H9 (cell line): Measurements from ENCODE around the gene LRSAM1. TPM values are rescaled to one million over a fixed set of nuclear protein-coding genes. Genes with fewer than 3 reads are reported as not detected.
A peak's percentile ranks its signal among the peaks of the same experiment; 100 is the strongest.

Experiments
- DNase-seq: peaks from one replicate; pipeline ENCODE4 v3.0.0-alpha.2; 2017
- H2AFZ ChIP-seq: one replicate; pipeline ENCODE4 v1.6.1; 2013; ENCODE audit warnings: mild to moderate bottlenecking, low read length, control low read depth, moderate library complexity
- H2AK5ac ChIP-seq: 2 replicates; pipeline ENCODE4 v1.6.1; 2013; ENCODE audit warnings: low read length, control low read depth, mixed read lengths; ENCODE audit not compliant: insufficient read length
- H2BK120ac ChIP-seq: one replicate; pipeline ENCODE4 v1.6.1; 2013; ENCODE audit warnings: low read depth, mild to moderate bottlenecking, low read length, control low read depth, inconsistent platforms; ENCODE audit not compliant: poor library complexity, severe bottlenecking
- H2BK12ac ChIP-seq: 2 replicates; pipeline ENCODE4 v1.6.1; 2013; ENCODE audit warnings: low read length, control low read depth, mixed read lengths, low read depth; ENCODE audit not compliant: insufficient read length
- H2BK15ac ChIP-seq: 2 replicates; pipeline ENCODE4 v1.6.1; 2013; ENCODE audit warnings: low read depth, low read length, control low read depth
- H2BK20ac ChIP-seq: one replicate; pipeline ENCODE4 v1.6.1; 2013; ENCODE audit warnings: low read depth, mild to moderate bottlenecking, low read length, control low read depth, inconsistent platforms; ENCODE audit not compliant: poor library complexity, severe bottlenecking
- H2BK5ac ChIP-seq: 2 replicates; pipeline ENCODE4 v1.6.1; 2013; ENCODE audit warnings: low read length, control low read depth, mixed read lengths; ENCODE audit not compliant: insufficient read length
- H3K14ac ChIP-seq: 2 replicates; pipeline ENCODE4 v1.6.1; 2013; ENCODE audit warnings: low read length, control low read depth; ENCODE audit not compliant: insufficient read depth
- H3K18ac ChIP-seq: 2 replicates; pipeline ENCODE4 v1.6.1; 2013; ENCODE audit warnings: low read depth, mild to moderate bottlenecking, mixed read lengths, low read length, control low read depth; ENCODE audit not compliant: insufficient read length
- H3K23ac ChIP-seq: 2 replicates; pipeline ENCODE4 v1.6.1; 2013; ENCODE audit warnings: low read length, control low read depth, mixed read lengths, low read depth; ENCODE audit not compliant: insufficient read length
- H3K23me2 ChIP-seq: 2 replicates; pipeline ENCODE4 v1.6.1; 2013; ENCODE audit warnings: low read depth, mild to moderate bottlenecking, mixed read lengths, low read length, control low read depth; ENCODE audit not compliant: insufficient read length, poor library complexity, severe bottlenecking
- H3K27ac ChIP-seq: 2 replicates; pipeline ENCODE4 v1.5.1; 2013; ENCODE audit warnings: low read length, control low read depth, mixed read lengths, low read depth; ENCODE audit not compliant: insufficient read length
- H3K27me3 ChIP-seq: 2 replicates; pipeline ENCODE4 v1.6.1; 2013; ENCODE audit warnings: low read length, control low read depth, inconsistent platforms; ENCODE audit not compliant: insufficient read depth
- H3K4ac ChIP-seq: 2 replicates; pipeline ENCODE4 v1.6.1; 2013; ENCODE audit warnings: low read depth, mild to moderate bottlenecking, control low read depth, inconsistent platforms, low read length, moderate library complexity
- H3K4me1 ChIP-seq: 2 replicates; pipeline ENCODE4 v1.6.1; 2013; ENCODE audit warnings: low read length, control low read depth, inconsistent platforms; ENCODE audit not compliant: insufficient read depth
- H3K4me2 ChIP-seq: 2 replicates; pipeline ENCODE4 v1.6.1; 2013; ENCODE audit warnings: low read length, control low read depth, mixed read lengths; ENCODE audit not compliant: insufficient read length, insufficient read depth
- H3K56ac ChIP-seq: 2 replicates; pipeline ENCODE4 v1.6.1; 2013; ENCODE audit warnings: low read depth, mild to moderate bottlenecking, mixed read lengths, low read length, control low read depth; ENCODE audit not compliant: insufficient read length
- H3K79me1 ChIP-seq: 2 replicates; pipeline ENCODE4 v1.6.1; 2013; ENCODE audit warnings: low read depth, mild to moderate bottlenecking, moderate library complexity, low read length, control low read depth, inconsistent platforms; ENCODE audit not compliant: insufficient read depth, poor library complexity, severe bottlenecking
- H3K79me2 ChIP-seq: 2 replicates; pipeline ENCODE4 v1.6.1; 2013; ENCODE audit warnings: low read length, control low read depth, inconsistent platforms; ENCODE audit not compliant: insufficient read depth
- H3K9ac ChIP-seq: 2 replicates; pipeline ENCODE4 v1.6.1; 2013; ENCODE audit warnings: low read length, control low read depth, mixed read lengths; ENCODE audit not compliant: insufficient read length; ENCODE audit errors: extremely low read depth
- H3K9me3 ChIP-seq: one replicate; pipeline ENCODE4 v1.6.1; 2013; ENCODE audit warnings: low read depth, low read length, inconsistent platforms; ENCODE audit not compliant: control insufficient read depth
- H3T11ph ChIP-seq: one replicate; pipeline ENCODE4 v1.6.1; 2013; ENCODE audit warnings: mild to moderate bottlenecking, low read length, control low read depth, inconsistent platforms
- H4K20me1 ChIP-seq: one replicate; pipeline ENCODE4 v1.6.1; 2013; ENCODE audit not compliant: control insufficient read depth, insufficient read length, insufficient read depth
- H4K5ac ChIP-seq: 2 replicates; pipeline ENCODE4 v1.6.1; 2013; ENCODE audit warnings: low read depth, mild to moderate bottlenecking, mixed read lengths, low read length, control low read depth; ENCODE audit not compliant: insufficient read length
- H4K8ac ChIP-seq: replicated peaks from 2 replicates; pipeline ENCODE4 v1.6.1; 2013; ENCODE audit warnings: low read length, control low read depth, mixed read lengths, low read depth; ENCODE audit not compliant: insufficient read length
- H4K91ac ChIP-seq: 2 replicates; pipeline ENCODE4 v1.6.1; 2013; ENCODE audit warnings: low read depth, mild to moderate bottlenecking, moderate library complexity, mixed read lengths, low read length, control low read depth; ENCODE audit not compliant: insufficient read length
- H3K27ac Mint-ChIP-seq, 3 experiments: 2 replicates in 2 of 3; 3 replicates in 1 of 3; pipeline ENCODE4 v1.8.0; 2020 to 2021; ENCODE audit warnings: mixed read lengths in 3 of 3, mild to moderate bottlenecking in 1 of 3, moderate library complexity in 1 of 3
- H3K27me3 Mint-ChIP-seq: 2 replicates; pipeline ENCODE4 v1.8.0; 2021; ENCODE audit warnings: low read depth, mild to moderate bottlenecking, moderate library complexity, mixed read lengths
- H3K36me3 Mint-ChIP-seq, 3 experiments: 2 replicates in 2 of 3; 3 replicates in 1 of 3; pipeline ENCODE4 v1.8.0; 2020 to 2021; ENCODE audit warnings: low read depth in 3 of 3, mixed read lengths in 3 of 3; ENCODE audit not compliant: insufficient read depth in 1 of 3
- H3K4me1 Mint-ChIP-seq, 2 experiments: 2 replicates each; pipeline ENCODE4 v1.8.0; 2020; ENCODE audit warnings: mixed read lengths in 2 of 2
- H3K4me3 Mint-ChIP-seq, 2 experiments: 2 replicates in 1 of 2; 3 replicates in 1 of 2; pipeline ENCODE4 v1.8.0; 2020 to 2021; ENCODE audit warnings: mild to moderate bottlenecking in 2 of 2, mixed read lengths in 2 of 2, moderate library complexity in 1 of 2
- H3K9me3 Mint-ChIP-seq, 2 experiments: 2 replicates in 1 of 2; 3 replicates in 1 of 2; pipeline ENCODE4 v1.8.0; 2020; ENCODE audit warnings: mild to moderate bottlenecking in 2 of 2, mixed read lengths in 2 of 2, moderate library complexity in 1 of 2
- CTCF ChIP-seq: fragments of 200-600 bp; sonication (generic); conservative IDR thresholded peaks from 3 replicates; pipeline ENCODE4 v1.8.0; 2021; ENCODE audit warnings: antibody characterized with exemption, mild to moderate bottlenecking
- WGBS: extraction: QIAGEN DNeasy Blood & Tissue Kit; methylation state at CpG from one replicate; pipeline ENCODE4 v1.1.7; 2013; ENCODE audit warnings: missing lambda C conversion rate, low lambda C conversion rate, mixed read lengths; ENCODE audit not compliant: insufficient read length; ENCODE audit errors: extremely low coverage; 5-methylcytosine and 5-hydroxymethylcytosine counted together
- total RNA-seq: library from RNA; stranded (reverse); gene quantifications from 2 replicates; pipeline ENCODE4 v1.2.1, GENCODE V29; 2021

LRSAM1 gene
- total RNA-seq, 1 experiment from 2014 or later = 16.2 TPM

GRCh38 chr9:127535834-127536233 is 84.5 kb downstream of the LRSAM1 start:
- no peak overlapping the region for H2BK20ac ChIP-seq
- Mint-ChIP-seq H3K36me3 (peaks cover 0 to 4% (median 0%) of the 10 kb centered on the region in 3 experiments; a peak in 3 of 7 replicates), H3K9me3 (no peaks in the 10 kb centered on the region), H3K4me1 (peaks cover 24 to 33% of the 10 kb centered on the region in 2 experiments), H3K27me3 (no peaks in the 10 kb centered on the region), H3K4me3 (no peak overlapping the region), H3K27ac (peak overlapping the region; percentile 50 to 89 (median 70); a peak in 4 of 7 replicates)
- peak overlapping the region; percentile 19; the same call in 1 of the 2 replicates for H3K14ac ChIP-seq
- no peak overlapping the region for H3K4ac ChIP-seq
- no peak overlapping the region for H2AFZ ChIP-seq
- no peak overlapping the region for H2BK120ac ChIP-seq
- no peak overlapping the region for H3K9ac ChIP-seq
- no peaks in the 10 kb centered on the region for H3K27me3 ChIP-seq
- no peak overlapping the region for H2BK5ac ChIP-seq
- TF ChIP-seq CTCF = no peak
- H4K91ac ChIP-seq = no peak overlapping the region
- H2BK15ac ChIP-seq = no peak overlapping the region
- no peak overlapping the region for H3K23ac ChIP-seq
- no peak overlapping the region for H2BK12ac ChIP-seq
- H3T11ph ChIP-seq = no peak overlapping the region
- H4K8ac ChIP-seq = no peak overlapping the region
- peaks cover 2% of the 10 kb centered on the region; the same call in 1 of the 2 replicates for H3K4me1 ChIP-seq
- H3K23me2 ChIP-seq = no peaks in the 10 kb centered on the region
- DNase-seq = no peak
- H3K27ac ChIP-seq = no peak overlapping the region
- WGBS = no CpG with 5 or more reads among the region's 14 CpGs
- H2AK5ac ChIP-seq = no peak overlapping the region
- H4K5ac ChIP-seq = no peak overlapping the region
- H3K56ac ChIP-seq = no peak overlapping the region
- H3K9me3 ChIP-seq = no peaks in the 10 kb centered on the region
- H4K20me1 ChIP-seq = no peaks in the 10 kb centered on the region
- no peak overlapping the region for H3K18ac ChIP-seq
- no peaks in the 10 kb centered on the region for H3K79me1 ChIP-seq
- no peaks in the 10 kb centered on the region for H3K79me2 ChIP-seq
- no peak overlapping the region for H3K4me2 ChIP-seq
